Measurements from ENCODE around the gene GAS1.

DNA sequence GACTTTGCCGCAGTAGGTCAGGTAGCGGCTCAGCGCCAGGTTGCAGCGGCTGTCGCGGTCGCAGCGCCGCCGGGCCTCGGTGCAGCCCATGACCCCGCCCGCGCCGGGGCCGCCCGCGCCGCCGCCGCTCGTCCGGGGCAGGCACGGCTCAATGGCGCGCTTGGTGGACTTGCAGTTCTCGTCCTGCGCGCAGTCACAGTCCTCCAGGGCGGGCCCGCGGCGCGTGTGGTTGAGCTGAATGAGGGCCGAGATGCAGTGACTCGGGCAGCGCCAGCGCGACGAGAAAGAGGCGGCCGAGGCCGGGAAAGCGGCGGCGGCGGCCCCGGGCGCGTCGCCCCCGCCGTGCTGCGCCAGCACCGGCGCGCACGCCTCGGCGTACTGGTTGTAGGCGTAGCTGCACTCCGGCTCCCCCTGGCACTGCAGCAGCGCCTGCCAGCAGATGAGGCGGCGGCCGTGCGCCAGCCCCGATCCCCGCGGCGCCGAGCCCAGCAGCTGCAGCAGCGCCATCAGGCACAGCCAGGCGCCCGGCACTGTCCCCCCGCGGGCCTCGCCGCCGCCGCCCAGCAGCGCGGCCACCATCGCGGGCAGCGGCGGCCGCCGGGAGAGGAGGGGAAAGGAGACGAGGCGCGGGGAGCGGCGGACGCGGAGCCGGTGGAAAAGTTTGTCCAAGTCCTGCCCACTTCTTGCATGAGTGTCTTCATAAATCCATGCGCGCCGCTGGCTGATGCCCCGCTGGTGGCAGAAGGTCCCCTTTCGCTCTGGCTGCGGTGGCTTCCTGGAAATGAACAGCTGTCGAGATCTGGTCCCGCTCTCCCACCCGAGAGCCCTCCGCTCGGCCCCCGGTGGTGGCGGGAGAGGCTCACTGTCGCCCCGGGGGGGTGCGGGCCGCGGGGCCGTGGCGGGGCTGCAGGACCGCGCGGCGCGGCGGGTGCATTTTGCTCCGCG is 833 bp downstream of the GAS1 start:
- no peak for TF ChIP-seq EZH2 (IDR thresholded peaks at IDR 0.05; ENCODE audit: insufficient read depth, poor library complexity, severe bottlenecking)
- no peak for TF ChIP-seq EZH2phosphoT487 (IDR thresholded peaks at IDR 0.05; ENCODE audit: insufficient read depth, low read depth)
